Measurements from ENCODE around the gene CRTC3.
"Not testable (repeated sequence)": the region's sequence is repeated elsewhere in the genome, so short reads cannot be mapped to it uniquely, and the experiment has no call there.

Gene CRTC3

GRCh38 chr15:90686435-90687218, 156.9 kb downstream of the CRTC3 start:
- H3K9ac ChIP-seq (ENCODE audit: low read depth, low read length), result no peak overlapping the region
- H3K27me3 ChIP-seq (ENCODE audit: control insufficient read depth, insufficient read depth, low read length), result no peaks in the 10 kb centered on the region
- no peaks in the 10 kb centered on the region for H3K9me3 ChIP-seq (replicated peaks; ENCODE audit: low read length)
- no peak overlapping the region for H3K4me3 ChIP-seq (ENCODE audit: low read length)
- no peaks in the 10 kb centered on the region for H3K36me3 ChIP-seq (ENCODE audit: insufficient read depth, low read length)
- H3K4me2 ChIP-seq (ENCODE audit: low read length), result no peak overlapping the region
- H3K4me1 ChIP-seq (ENCODE audit: control insufficient read depth, insufficient read depth, low read length), result peaks cover 6% of the 10 kb centered on the region

- not testable (repeated sequence) for H3K9ac ChIP-seq (ENCODE audit: low read depth, low read length); H3K27me3 ChIP-seq (ENCODE audit: control insufficient read depth, insufficient read depth, low read length); H3K9me3 ChIP-seq (replicated peaks; ENCODE audit: low read length); H3K4me2 ChIP-seq (ENCODE audit: low read length); H3K4me3 ChIP-seq (ENCODE audit: low read length); H3K4me1 ChIP-seq (ENCODE audit: control insufficient read depth, insufficient read depth, low read length); H3K36me3 ChIP-seq (ENCODE audit: insufficient read depth, low read length)
Measured at GRCh38 chr15:90689326-90689961, 159.7 kb downstream of the CRTC3 start.

- Histone ChIP-seq H3K4me1 (ENCODE audit: control insufficient read depth, insufficient read depth, low read length) (peaks cover 3% of the 10 kb centered on the region), H3K4me3 (ENCODE audit: low read length) (no peak overlapping the region), H3K27me3 (ENCODE audit: control insufficient read depth, insufficient read depth, low read length) (no peaks in the 10 kb centered on the region), H3K9ac (ENCODE audit: low read depth, low read length) (no peak overlapping the region), H3K36me3 (ENCODE audit: insufficient read depth, low read length) (no peaks in the 10 kb centered on the region), H3K9me3 (replicated peaks; ENCODE audit: low read length) (no peaks in the 10 kb centered on the region), H3K4me2 (ENCODE audit: low read length) (no peak overlapping the region)
Measured at GRCh38 chr15:90690585-90690984, 160.9 kb downstream of the CRTC3 start.

GRCh38 chr15:90691369-90691768, 161.6 kb downstream of the CRTC3 start:
- no peak overlapping the region for H3K9ac ChIP-seq (ENCODE audit: low read depth, low read length)
- H3K27me3 ChIP-seq (ENCODE audit: control insufficient read depth, insufficient read depth, low read length), result no peaks in the 10 kb centered on the region
- H3K36me3 ChIP-seq (ENCODE audit: insufficient read depth, low read length), result no peaks in the 10 kb centered on the region
- peaks cover 3% of the 10 kb centered on the region for H3K4me1 ChIP-seq (ENCODE audit: control insufficient read depth, insufficient read depth, low read length)
- H3K4me3 ChIP-seq (ENCODE audit: low read length), result no peak overlapping the region
- no peak overlapping the region for H3K4me2 ChIP-seq (ENCODE audit: low read length)
- H3K9me3 ChIP-seq (replicated peaks; ENCODE audit: low read length), result no peaks in the 10 kb centered on the region

GRCh38 chr15:90691982-90692773, 162.5 kb downstream of the CRTC3 start:
- Histone ChIP-seq H3K9me3 (replicated peaks; ENCODE audit: low read length) (no peaks in the 10 kb centered on the region), H3K27me3 (ENCODE audit: control insufficient read depth, insufficient read depth, low read length) (no peaks in the 10 kb centered on the region), H3K4me3 (ENCODE audit: low read length) (no peak overlapping the region), H3K9ac (ENCODE audit: low read depth, low read length) (no peak overlapping the region), H3K4me1 (ENCODE audit: control insufficient read depth, insufficient read depth, low read length) (peaks cover 3% of the 10 kb centered on the region), H3K4me2 (ENCODE audit: low read length) (no peak overlapping the region), H3K36me3 (ENCODE audit: insufficient read depth, low read length) (no peaks in the 10 kb centered on the region)
